GM12801 (cell line): Measurements from ENCODE around the gene KMT5B.

ENCODE experiments used
- CTCF ChIP-seq: IDR thresholded peaks from one replicate; pipeline ENCODE4 v1.5.1; 2011; ENCODE audit warnings: control low read depth; ENCODE audit not compliant: insufficient read length; ENCODE audit errors: extremely low read depth

The KMT5B gene

GRCh38 chr11:68160100-68160695, 52.9 kb downstream of the KMT5B start:
- TF ChIP-seq CTCF, result no peak

- no peak for TF ChIP-seq CTCF
These were observed 53.4 kb downstream of the KMT5B start for GRCh38 chr11:68159665-68160064.

GRCh38 chr11:68159161-68159560, 53.9 kb downstream of the KMT5B start:
- TF ChIP-seq CTCF, result no peak

- TF ChIP-seq CTCF, result no peak
These were observed 54.5 kb downstream of the KMT5B start for GRCh38 chr11:68158580-68158979.

GRCh38 chr11:68153742-68154141, 59.4 kb downstream of the KMT5B start:
- no peak for TF ChIP-seq CTCF

GRCh38 chr11:68150037-68150436, 63.1 kb downstream of the KMT5B start:
- TF ChIP-seq CTCF, result no peak

- TF ChIP-seq CTCF, result no peak
These were observed 63.7 kb downstream of the KMT5B start for GRCh38 chr11:68149417-68149816.
